OCI-M1 (cell line): Measurements from ENCODE around the gene RAPH1.

ENCODE experiments used
- DNase-seq: peaks from one replicate; lab custom pipeline; 2025; lab: John Stamatoyannopoulos, UW

The RAPH1 gene, protein sequence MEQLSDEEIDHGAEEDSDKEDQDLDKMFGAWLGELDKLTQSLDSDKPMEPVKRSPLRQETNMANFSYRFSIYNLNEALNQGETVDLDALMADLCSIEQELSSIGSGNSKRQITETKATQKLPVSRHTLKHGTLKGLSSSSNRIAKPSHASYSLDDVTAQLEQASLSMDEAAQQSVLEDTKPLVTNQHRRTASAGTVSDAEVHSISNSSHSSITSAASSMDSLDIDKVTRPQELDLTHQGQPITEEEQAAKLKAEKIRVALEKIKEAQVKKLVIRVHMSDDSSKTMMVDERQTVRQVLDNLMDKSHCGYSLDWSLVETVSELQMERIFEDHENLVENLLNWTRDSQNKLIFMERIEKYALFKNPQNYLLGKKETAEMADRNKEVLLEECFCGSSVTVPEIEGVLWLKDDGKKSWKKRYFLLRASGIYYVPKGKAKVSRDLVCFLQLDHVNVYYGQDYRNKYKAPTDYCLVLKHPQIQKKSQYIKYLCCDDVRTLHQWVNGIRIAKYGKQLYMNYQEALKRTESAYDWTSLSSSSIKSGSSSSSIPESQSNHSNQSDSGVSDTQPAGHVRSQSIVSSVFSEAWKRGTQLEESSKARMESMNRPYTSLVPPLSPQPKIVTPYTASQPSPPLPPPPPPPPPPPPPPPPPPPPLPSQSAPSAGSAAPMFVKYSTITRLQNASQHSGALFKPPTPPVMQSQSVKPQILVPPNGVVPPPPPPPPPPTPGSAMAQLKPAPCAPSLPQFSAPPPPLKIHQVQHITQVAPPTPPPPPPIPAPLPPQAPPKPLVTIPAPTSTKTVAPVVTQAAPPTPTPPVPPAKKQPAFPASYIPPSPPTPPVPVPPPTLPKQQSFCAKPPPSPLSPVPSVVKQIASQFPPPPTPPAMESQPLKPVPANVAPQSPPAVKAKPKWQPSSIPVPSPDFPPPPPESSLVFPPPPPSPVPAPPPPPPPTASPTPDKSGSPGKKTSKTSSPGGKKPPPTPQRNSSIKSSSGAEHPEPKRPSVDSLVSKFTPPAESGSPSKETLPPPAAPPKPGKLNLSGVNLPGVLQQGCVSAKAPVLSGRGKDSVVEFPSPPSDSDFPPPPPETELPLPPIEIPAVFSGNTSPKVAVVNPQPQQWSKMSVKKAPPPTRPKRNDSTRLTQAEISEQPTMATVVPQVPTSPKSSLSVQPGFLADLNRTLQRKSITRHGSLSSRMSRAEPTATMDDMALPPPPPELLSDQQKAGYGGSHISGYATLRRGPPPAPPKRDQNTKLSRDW

GRCh38 chr2:203535078-203535783 is at the start of gene RAPH1:
RAPH1 (minus strand) TSS chr2:203535301; CDS start chr2:203495353, 39,948 bp downstream.
- DNase-seq, result peak; percentile 69

DNA sequence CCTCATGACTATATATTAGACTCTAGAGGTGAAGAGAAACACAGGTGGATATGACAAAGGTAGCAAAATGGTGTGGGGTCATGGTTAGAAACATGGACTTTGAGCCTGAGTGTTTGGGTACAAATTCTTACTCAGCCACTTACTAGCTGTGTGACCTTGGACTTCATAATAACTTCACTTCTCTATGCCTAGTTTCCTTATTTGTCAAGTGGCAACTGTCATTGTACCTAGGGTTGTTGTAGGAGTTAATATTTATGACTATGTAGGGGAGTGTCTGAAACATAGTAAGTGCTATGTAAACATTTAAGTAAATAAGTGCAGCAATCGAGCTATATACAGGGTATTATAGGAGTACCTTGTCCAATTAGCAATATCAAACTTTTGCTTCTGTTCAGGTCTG is 49.7 kb upstream of the RAPH1 start:
- DNase-seq, result no peak

DNA sequence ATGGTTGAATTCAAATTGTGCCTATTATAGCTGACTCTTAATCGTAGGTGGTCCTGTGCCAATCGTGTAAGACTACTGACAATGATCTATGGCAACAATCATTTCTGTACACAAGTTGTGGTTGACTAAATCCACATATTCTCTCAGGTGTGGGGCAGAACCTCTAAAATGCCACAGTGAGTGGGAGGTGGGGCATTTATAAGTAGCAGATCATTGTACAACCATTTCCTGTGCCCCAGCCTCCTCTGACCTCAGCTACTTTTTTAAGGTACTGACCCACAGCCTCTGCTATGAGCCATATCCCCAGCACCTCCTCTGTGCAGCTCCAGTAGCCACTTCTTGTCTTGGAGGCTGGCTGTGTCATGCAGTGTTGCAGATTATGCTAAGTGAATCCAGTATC is 48.6 kb upstream of the RAPH1 start:
- DNase-seq, result no peak

- DNase-seq, result no peak
These were observed 48.1 kb upstream of the RAPH1 start for GRCh38 chr2:203583084-203583695.

DNA sequence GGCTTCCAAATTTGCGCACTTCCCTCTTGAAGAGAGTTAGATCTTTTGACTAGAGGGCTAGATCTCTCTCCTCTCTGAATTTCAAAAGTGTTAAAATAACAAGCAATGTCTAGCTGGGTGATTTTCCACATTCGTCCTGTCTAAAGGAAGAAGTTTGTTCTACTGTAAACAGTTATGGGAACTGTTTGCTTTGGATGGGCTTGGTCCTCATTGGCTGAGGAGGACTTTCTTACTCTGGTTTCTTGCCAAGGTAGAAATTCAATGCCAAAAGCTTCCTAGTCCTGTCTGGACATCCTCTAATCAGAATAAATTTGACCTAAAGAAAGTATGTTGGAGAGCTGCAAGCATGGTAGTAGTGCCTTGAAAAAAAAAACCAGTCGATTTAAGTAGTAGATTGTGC is 47.4 kb upstream of the RAPH1 start:
- DNase-seq, result no peak

- no peak for DNase-seq
These were observed 45.7 kb upstream of the RAPH1 start for GRCh38 chr2:203580844-203581243.

GRCh38 chr2:203579730-203580129 is 44.6 kb upstream of the RAPH1 start:
- DNase-seq, result no peak

DNA sequence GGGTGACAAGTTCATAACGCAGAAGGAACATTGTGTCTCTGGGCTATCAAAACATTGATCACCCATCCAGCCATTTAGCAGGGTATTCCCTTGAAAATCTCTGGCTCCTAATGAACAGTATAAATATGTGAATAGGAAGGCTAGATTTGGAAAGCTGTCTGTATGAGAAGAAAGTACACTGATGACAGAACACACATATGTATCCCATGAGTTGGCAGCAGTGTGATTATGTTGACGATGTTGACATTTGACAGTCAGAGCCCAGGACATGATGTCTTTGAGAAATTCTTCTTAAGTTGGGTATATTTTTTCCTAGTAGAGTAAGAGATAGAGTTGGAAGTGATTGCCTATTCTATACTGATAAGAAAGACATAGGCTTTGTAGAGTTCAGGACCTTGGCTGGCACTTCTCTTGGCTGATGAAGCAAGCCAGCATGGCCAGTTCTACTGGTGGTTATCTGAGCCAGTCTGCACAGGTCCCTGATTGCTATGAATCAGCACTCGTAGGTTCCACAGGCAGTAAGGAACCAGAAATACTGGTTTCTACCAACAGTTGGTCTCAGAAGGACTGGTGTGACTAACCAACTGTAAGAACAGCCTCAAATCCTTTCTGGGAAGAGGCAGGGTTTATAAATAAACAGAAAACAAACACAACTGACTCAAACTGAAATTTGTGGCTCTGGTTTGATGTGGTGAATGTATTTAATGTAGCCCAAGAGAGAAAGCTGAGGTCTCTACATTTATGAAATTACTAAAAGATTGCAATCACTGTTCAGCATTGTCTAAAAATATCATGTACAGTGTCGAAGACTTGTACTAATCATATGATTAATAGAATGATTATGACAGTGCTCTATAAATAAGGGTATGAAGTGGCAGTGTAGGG is 43.9 kb upstream of the RAPH1 start:
- peak; percentile 62 for DNase-seq

GRCh38 chr2:203574824-203575223 is 39.7 kb upstream of the RAPH1 start:
- DNase-seq, result no peak

GRCh38 chr2:203572316-203572715 is 37.2 kb upstream of the RAPH1 start:
- DNase-seq, result no peak

DNA sequence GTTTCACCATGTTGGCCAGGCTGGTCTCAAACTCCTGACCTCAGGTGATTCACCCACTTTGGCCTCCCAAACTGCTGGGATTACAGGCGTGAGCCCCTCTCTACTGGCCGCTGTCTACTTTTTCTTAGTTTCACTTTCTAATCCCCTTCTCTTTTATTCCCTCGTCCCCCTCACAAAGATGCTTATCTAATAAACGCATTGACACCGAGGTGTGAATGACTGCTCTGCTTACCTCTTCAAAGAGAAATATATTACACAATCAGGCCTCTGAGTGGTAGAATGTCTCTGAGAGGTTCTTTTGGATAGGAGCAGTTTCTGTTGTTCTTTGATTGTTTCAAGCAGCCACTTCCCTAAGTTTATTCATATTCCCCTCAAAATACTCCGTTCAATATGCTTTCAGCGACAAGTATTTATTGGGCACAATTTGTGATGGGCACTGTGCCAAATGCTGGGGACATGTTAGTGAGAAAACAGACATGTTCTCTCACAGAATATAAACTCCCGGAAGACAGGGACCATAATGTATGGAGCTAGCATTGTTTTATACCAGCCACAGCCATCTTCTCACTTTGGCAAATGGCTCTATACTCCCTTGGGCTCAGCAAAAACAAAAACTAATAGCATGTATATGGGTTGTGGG is 34.7 kb upstream of the RAPH1 start:
- DNase-seq, result no peak

- DNase-seq, result no peak
These were observed 32.6 kb upstream of the RAPH1 start for GRCh38 chr2:203567691-203568090.

DNA sequence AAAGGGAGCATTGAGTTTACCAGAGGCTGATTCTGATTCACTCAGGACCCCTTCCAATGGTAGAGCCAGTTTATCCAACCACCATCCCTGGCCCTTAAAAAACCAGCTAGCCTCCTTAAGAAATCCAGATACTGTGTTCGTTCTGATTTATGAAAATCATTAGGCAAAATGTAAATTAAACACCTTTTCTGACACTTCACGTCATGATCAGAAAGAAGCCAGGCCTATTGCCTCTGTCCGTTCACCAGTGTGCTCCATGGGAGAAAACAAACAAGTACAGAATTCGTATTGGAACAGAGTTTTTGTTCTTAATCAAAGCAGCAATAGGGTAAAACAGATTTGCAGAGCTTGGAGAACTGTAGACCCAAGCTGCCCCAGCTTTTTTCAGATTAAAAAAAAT is 31.1 kb upstream of the RAPH1 start:
- DNase-seq, result no peak

DNA sequence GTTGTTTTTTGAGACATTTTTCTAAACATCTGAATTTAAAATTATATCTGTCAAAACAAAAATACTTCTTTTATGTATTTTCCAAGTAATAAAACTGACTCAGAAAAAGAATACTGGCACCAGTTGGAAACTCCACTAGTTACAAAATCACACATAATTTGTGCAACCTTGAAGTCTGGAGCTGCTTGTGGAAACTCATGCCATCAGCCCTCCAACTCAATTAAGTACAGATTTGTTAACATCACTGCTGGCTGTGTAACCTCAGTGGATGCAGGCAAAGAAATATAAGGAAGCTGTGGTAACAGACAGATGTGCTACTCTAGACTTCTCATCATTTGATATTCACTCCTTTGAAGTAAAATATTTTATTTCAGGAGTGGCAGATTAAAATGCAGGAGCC is 30.0 kb upstream of the RAPH1 start:
- DNase-seq, result no peak

DNA sequence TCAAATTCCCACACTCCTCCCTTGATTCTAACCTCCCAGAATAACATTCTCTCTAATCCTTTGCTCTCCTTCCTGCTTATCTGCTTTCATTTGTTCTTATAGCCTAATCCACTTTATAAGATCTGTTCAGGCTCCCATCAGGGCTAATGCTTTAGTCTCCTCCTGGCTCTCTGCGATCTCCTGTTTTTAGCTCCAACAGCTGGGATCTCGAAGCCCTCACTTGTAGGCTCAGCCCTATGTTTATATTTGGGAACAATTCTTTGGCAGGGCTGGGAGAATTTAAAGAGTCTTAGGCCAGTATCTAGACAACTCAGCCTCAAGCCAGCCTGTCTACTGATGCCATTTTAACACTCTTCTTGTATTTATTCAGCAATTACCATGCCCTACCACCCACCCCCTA is 27.2 kb upstream of the RAPH1 start:
- no peak for DNase-seq

- no peak for DNase-seq
These were observed 24.5 kb upstream of the RAPH1 start for GRCh38 chr2:203559641-203560040.

GRCh38 chr2:203553784-203554183 is 18.7 kb upstream of the RAPH1 start:
- no peak for DNase-seq

DNA sequence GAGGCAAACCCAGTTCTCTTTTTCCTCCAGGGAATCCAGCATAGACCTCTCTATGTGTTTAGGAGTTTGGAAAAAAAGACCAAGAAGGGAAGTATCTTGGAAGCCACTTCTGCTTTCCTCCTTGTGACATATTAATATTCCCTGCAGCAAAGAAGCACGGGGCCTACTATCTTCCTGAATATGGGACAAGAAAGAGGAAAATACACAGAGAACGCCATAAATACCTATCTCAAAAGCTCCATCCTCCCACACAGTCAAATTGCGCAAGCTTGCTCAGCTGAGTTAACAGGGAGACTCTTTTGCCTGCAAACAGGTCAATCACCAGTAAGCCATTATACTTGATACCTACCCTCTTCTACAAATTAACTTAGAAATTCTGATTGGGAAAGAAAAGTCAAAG is 16.7 kb upstream of the RAPH1 start:
- peak; percentile 61 for DNase-seq

GRCh38 chr2:203550266-203550665 is 15.2 kb upstream of the RAPH1 start:
- no peak for DNase-seq

- DNase-seq, result no peak
These were observed 14.3 kb upstream of the RAPH1 start for GRCh38 chr2:203549406-203549805.
